Natural killer cell (primary cell): ENCODE measurements around the gene ZIC1. TPM values are rescaled to one million over a fixed set of nuclear protein-coding genes. Genes with fewer than 3 reads are reported as not detected.

Source experiments
- ATAC-seq, 3 donors: fragments of 150-1000 bp in 2 of 3; fragments of 200-7000 bp in 1 of 3; cut with Tn5 transposase; 1 replicate in 1 of 3; 2 replicates in 2 of 3; pipeline ENCODE4 v1.10.0; 2021; ENCODE audit warnings: mild to moderate bottlenecking in 2 of 3, moderate library complexity in 2 of 3
- DNase-seq, 2 donors: peaks; one replicate each; pipeline versions ENCODE4 v3.0.0 to v3.0.0-alpha.2; 2013 to 2021; ENCODE audit warnings: mixed read lengths in 1 of 2
- H3K27ac ChIP-seq: one replicate; pipeline ENCODE4 v1.5.1; 2013; ENCODE audit warnings: mild to moderate bottlenecking, low read length
- H3K27me3 ChIP-seq: one replicate; pipeline ENCODE4 v1.6.1; 2013; ENCODE audit warnings: low read length; ENCODE audit not compliant: control insufficient read depth, insufficient read depth
- H3K36me3 ChIP-seq: one replicate; pipeline ENCODE4 v1.6.1; 2013; ENCODE audit warnings: low read length; ENCODE audit not compliant: control insufficient read depth, insufficient read depth
- H3K4me1 ChIP-seq: one replicate; pipeline ENCODE4 v1.6.1; 2013; ENCODE audit warnings: low read length; ENCODE audit not compliant: control insufficient read depth, insufficient read depth
- H3K4me3 ChIP-seq: one replicate; pipeline ENCODE4 v1.5.1; 2013; ENCODE audit warnings: low read length
- H3K9me3 ChIP-seq: one replicate; pipeline ENCODE4 v1.6.1; 2013; ENCODE audit warnings: low read length; ENCODE audit not compliant: control insufficient read depth, insufficient read depth
- H3K27ac Mint-ChIP-seq, 2 donors: one replicate each; pipeline ENCODE4 v1.8.0; 2022; ENCODE audit warnings: mild to moderate bottlenecking in 2 of 2, mixed read lengths in 2 of 2, moderate library complexity in 1 of 2
- H3K27me3 Mint-ChIP-seq, 2 donors: one replicate each; pipeline ENCODE4 v1.8.0; 2022; ENCODE audit warnings: low read depth in 2 of 2, mixed read lengths in 2 of 2
- H3K36me3 Mint-ChIP-seq: one replicate; pipeline ENCODE4 v1.8.0; 2022; ENCODE audit warnings: mixed read lengths
- H3K4me1 Mint-ChIP-seq, 2 donors: one replicate each; pipeline ENCODE4 v1.8.0; 2022; ENCODE audit warnings: mixed read lengths in 2 of 2
- H3K4me3 Mint-ChIP-seq: one replicate; pipeline ENCODE4 v1.8.0; 2022; ENCODE audit warnings: mild to moderate bottlenecking, moderate library complexity, mixed read lengths
- H3K9me3 Mint-ChIP-seq, 2 donors: one replicate each; pipeline ENCODE4 v1.8.0; 2022; ENCODE audit warnings: mixed read lengths in 2 of 2
- WGBS: methylation state at CpG from one replicate; pipeline ENCODE4 v1.1.7; 2013; ENCODE audit warnings: missing lambda C conversion rate; ENCODE audit not compliant: insufficient coverage; 5-methylcytosine and 5-hydroxymethylcytosine counted together
- intact Hi-C: fragments of 100-400 bp; cut with micrococcal nuclease; formaldehyde crosslinking; loops from one replicate; pipeline ENCODE4 v1.14.2; 2022
- total RNA-seq, 4 donors: library from RNA; stranded (reverse); fragments of 120-200 nt in 1 of 4; gene quantifications; one replicate each; pipeline versions ENCODE4 v1.2.3 to v1.2.4, GENCODE V29; 2013 to 2022
- TF ChIP-seq, protein P1 (sequence below): fragments of 200-600 bp; IDR thresholded peaks from one replicate; pipeline ENCODE4 v1.8.0; 2022; ENCODE audit warnings: antibody characterized with exemption

ZIC1 gene
- total RNA-seq, 3 donors from 2014 or later (not counting 1 experiment from before 2014, with no cell fraction given) = not detected

DNA sequence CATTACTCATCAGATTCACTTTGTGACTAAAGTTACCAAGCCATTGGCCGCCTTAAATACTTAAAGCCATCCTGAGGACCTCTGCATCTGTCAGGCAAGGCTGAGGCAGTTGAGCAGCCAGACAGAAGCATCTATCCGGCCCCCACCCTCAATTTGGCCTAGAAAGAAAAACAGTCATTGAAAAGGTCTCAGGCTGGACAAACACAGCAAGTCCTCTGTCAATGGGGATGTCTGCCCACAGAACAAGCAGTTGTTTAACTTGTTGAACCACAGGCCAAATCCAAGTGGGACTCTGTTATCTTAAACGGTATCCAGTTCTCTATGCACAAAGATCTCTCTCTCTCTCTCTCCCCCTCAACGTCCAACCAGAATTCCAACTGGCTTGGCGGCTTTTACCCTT, 5.7 kb upstream of the ZIC1 start:
- Mint-ChIP-seq H3K36me3 (peaks cover 23% of the 10 kb centered on the region), H3K4me3 (no peak overlapping the region), H3K9me3 (peaks cover 5 to 7% of the 10 kb centered on the region in 2 donors), H3K27ac (no peak overlapping the region), H3K4me1 (peaks cover 0 to 5% of the 10 kb centered on the region in 2 donors), H3K27me3 (peaks cover 51 to 61% of the 10 kb centered on the region in 2 donors)
- H3K4me3 ChIP-seq = no peak overlapping the region
- H3K27ac ChIP-seq = no peak overlapping the region
- H3K9me3 ChIP-seq = peaks cover 25% of the 10 kb centered on the region
- H3K4me1 ChIP-seq = no peaks in the 10 kb centered on the region
- intact Hi-C loops = no loop called here
- ATAC-seq = no peak
- DNase-seq = no peak
- 44% methylated on average over 5 of the region's 5 CpGs for WGBS
- TF ChIP-seq, protein P1, sequence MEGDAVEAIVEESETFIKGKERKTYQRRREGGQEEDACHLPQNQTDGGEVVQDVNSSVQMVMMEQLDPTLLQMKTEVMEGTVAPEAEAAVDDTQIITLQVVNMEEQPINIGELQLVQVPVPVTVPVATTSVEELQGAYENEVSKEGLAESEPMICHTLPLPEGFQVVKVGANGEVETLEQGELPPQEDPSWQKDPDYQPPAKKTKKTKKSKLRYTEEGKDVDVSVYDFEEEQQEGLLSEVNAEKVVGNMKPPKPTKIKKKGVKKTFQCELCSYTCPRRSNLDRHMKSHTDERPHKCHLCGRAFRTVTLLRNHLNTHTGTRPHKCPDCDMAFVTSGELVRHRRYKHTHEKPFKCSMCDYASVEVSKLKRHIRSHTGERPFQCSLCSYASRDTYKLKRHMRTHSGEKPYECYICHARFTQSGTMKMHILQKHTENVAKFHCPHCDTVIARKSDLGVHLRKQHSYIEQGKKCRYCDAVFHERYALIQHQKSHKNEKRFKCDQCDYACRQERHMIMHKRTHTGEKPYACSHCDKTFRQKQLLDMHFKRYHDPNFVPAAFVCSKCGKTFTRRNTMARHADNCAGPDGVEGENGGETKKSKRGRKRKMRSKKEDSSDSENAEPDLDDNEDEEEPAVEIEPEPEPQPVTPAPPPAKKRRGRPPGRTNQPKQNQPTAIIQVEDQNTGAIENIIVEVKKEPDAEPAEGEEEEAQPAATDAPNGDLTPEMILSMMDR = no peak
- peaks cover 49% of the 10 kb centered on the region for H3K27me3 ChIP-seq
- H3K36me3 ChIP-seq = no peaks in the 10 kb centered on the region

DNA sequence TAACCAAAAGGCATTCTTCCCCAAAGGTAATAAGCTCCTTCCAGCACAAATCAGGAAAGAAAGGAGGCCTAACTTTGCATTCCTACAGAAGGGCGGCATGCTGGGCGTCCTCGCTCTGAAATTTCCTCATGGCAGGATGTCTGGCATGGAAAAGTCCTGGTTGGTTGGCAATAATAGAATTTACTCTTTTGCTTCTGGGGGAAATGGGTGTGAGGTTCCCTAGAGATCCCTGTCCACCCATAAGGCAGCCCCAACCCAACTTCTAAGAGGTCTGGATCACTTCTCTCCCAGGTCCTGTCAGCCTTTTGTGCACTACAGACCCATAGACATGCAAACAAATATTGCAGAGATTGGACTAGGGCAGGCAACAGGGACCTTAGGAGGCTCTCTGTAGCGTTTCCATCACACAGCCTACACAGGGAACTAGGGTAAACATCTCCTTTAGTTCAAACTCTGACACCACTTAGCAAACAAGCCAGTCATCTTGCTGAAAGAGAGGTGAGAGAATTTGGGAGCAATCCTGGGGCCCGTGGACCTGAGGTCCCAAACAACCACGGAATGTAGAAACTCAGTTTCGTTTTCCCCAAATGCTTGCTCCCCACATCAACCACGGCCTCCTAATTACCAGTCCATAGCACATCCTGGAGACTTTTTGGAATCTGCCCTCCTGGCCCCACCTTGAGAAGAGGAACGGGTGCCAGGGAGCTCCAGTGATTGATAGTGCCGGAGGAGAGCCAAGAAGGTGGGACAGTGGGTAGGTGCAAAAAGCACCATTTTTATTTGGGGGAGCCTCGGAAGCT, 5.0 kb upstream of the ZIC1 start:
- H3K27me3 Mint-ChIP-seq = peaks cover 54 to 63% of the 10 kb centered on the region in 2 donors
- peaks cover 47% of the 10 kb centered on the region for H3K27me3 ChIP-seq
- H3K9me3 Mint-ChIP-seq = peaks cover 3 to 7% of the 10 kb centered on the region in 2 donors
- H3K36me3 Mint-ChIP-seq = peaks cover 26% of the 10 kb centered on the region
- DNase-seq (no peak), ATAC-seq (no peak)
- peaks cover 27% of the 10 kb centered on the region for H3K9me3 ChIP-seq
- H3K4me1 Mint-ChIP-seq = peaks cover 0 to 5% of the 10 kb centered on the region in 2 donors
- H3K4me3 Mint-ChIP-seq = no peak overlapping the region
- H3K4me3 ChIP-seq = no peak overlapping the region
- TF ChIP-seq, protein P1 = no peak
- H3K4me1 ChIP-seq = no peaks in the 10 kb centered on the region
- no peak overlapping the region for H3K27ac ChIP-seq
- no peak overlapping the region for H3K27ac Mint-ChIP-seq
- 18% methylated on average over 11 of the region's 11 CpGs for WGBS
- no peaks in the 10 kb centered on the region for H3K36me3 ChIP-seq
- intact Hi-C loops = no loop called here

DNA sequence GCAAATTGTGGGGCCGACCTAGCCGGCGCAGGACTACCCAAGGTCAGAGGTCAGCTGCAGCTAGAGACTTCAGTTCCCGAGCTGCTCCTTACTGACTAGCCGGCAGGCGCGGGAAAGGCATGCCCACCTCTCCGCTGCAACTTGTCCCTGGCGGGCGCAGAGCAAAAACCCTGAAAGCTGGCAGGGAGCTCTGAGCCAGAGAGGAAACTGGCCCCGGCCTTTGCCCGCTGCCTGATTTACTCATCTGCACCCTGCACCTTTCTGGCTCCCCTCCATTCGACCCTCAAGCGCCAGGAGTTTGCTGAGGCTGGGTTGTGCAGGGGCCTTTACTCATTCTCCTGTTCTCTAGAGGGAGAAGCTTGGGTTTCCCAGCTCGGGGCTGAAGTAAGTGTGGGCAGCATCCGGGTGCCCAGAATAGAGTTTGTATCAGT, 4.3 kb upstream of the ZIC1 start:
- Mint-ChIP-seq H3K36me3 (peaks cover 23% of the 10 kb centered on the region), H3K27ac (no peak overlapping the region), H3K9me3 (peaks cover 3 to 7% of the 10 kb centered on the region in 2 donors), H3K4me3 (no peak overlapping the region), H3K4me1 (peaks cover 0 to 5% of the 10 kb centered on the region in 2 donors), H3K27me3 (peaks cover 52 to 62% of the 10 kb centered on the region in 2 donors)
- H3K36me3 ChIP-seq = no peaks in the 10 kb centered on the region
- DNase-seq (no peak), ATAC-seq (no peak)
- H3K9me3 ChIP-seq = peaks cover 27% of the 10 kb centered on the region
- peaks cover 49% of the 10 kb centered on the region for H3K27me3 ChIP-seq
- H3K4me3 ChIP-seq = no peak overlapping the region
- no peak overlapping the region for H3K27ac ChIP-seq
- WGBS = 11% methylated on average over 15 of the region's 16 CpGs
- TF ChIP-seq, protein P1 = no peak
- no peaks in the 10 kb centered on the region for H3K4me1 ChIP-seq
- intact Hi-C loops = no loop called here
